K562 (cell line): ENCODE data around the gene CREBL2. TPM values are rescaled to one million over a fixed set of nuclear protein-coding genes. Genes with fewer than 3 reads are reported as not detected.

Experiments
- ARID3B ChIP-seq: fragments of 250-450 bp; sonication (Bioruptor Pico); IDR thresholded peaks from 2 replicates; pipeline ENCODE4 v1.4.0; 2020; ENCODE audit warnings: borderline replicate concordance
- BHLHE40 ChIP-seq: IDR thresholded peaks from 2 replicates; pipeline ENCODE4 v1.6.1; 2011; ENCODE audit warnings: low read length, improper control_type of control experiment
- BRD9 ChIP-seq: fragments of 450-650 bp; IDR thresholded peaks from 2 replicates; pipeline ENCODE4 v1.6.1; 2018; ENCODE audit warnings: low read depth; ENCODE audit not compliant: partially characterized antibody
- FOSL1 ChIP-seq: fragments of 200-800 bp; sonication (Bioruptor generic); conservative IDR thresholded peaks from 2 replicates; pipeline ENCODE4 v1.6.1; 2016; ENCODE audit warnings: missing genetic modification characterization, missing compliant biosample characterization
- HDAC1 ChIP-seq, 2 experiments: fragments of 450-650 bp; IDR thresholded peaks; 2 replicates each; pipeline ENCODE4 v1.6.1; 2016 to 2017; ENCODE audit warnings: inconsistent platforms in 1 of 2, mild to moderate bottlenecking in 1 of 2, moderate library complexity in 1 of 2
- HEY1 ChIP-seq: fragments of 250-450 bp; sonication (Bioruptor Pico); IDR thresholded peaks from 2 replicates; pipeline ENCODE4 v1.5.0; 2020; ENCODE audit warnings: mild to moderate bottlenecking, moderate library complexity, borderline replicate concordance
- IRF1 ChIP-seq: sonication (generic); formaldehyde crosslinking; IDR thresholded peaks from 2 replicates; pipeline ENCODE4 v1.8.0; 2022; ENCODE audit warnings: missing genetic modification reagents, mild to moderate bottlenecking, borderline replicate concordance
- KDM5B ChIP-seq: fragments of 200-600 bp; sonication (generic); IDR thresholded peaks from 2 replicates; pipeline ENCODE4 v1.6.1; 2012; ENCODE audit warnings: low read depth, mild to moderate bottlenecking, moderate library complexity, low read length, control low read depth, inconsistent platforms; ENCODE audit not compliant: insufficient replicate concordance
- PHF8 ChIP-seq: fragments of 200-600 bp; sonication (generic); IDR thresholded peaks from 2 replicates; pipeline ENCODE4 v1.6.1; 2012; ENCODE audit warnings: mixed run types, mild to moderate bottlenecking, inconsistent platforms, low read length, moderate library complexity, borderline replicate concordance
- RAD51 ChIP-seq: fragments of 450-650 bp; IDR thresholded peaks from 2 replicates; pipeline ENCODE4 v1.7.1; 2016; ENCODE audit warnings: low read depth, mild to moderate bottlenecking, borderline replicate concordance
- SIN3B ChIP-seq: fragments of 450-650 bp; IDR thresholded peaks from 2 replicates; pipeline ENCODE4 v1.6.1; 2017; ENCODE audit warnings: low read depth, mild to moderate bottlenecking, moderate library complexity
- SP1 ChIP-seq: sonication (generic); formaldehyde crosslinking; IDR thresholded peaks from 2 replicates; pipeline ENCODE4 v1.8.1; 2022; ENCODE audit warnings: mild to moderate bottlenecking, missing genetic modification reagents
- TBP ChIP-seq: optimal IDR thresholded peaks from 2 replicates; pipeline ENCODE3; 2011; ENCODE audit warnings: low read depth, low read length, improper control_type of control experiment
- TCF7 ChIP-seq: sonication (generic); IDR thresholded peaks from 2 replicates; pipeline ENCODE4 v1.6.1; 2016; ENCODE audit warnings: antibody characterized with exemption, borderline replicate concordance
- ZEB2 ChIP-seq: fragments of 450-650 bp; IDR thresholded peaks from 2 replicates; pipeline ENCODE4 v1.6.1; 2016
- ZNF197 ChIP-seq: fragments of 200-800 bp; sonication (Bioruptor generic); IDR thresholded peaks from 2 replicates; pipeline ENCODE4 v1.6.1; 2016; ENCODE audit warnings: low read depth, missing genetic modification characterization, missing compliant biosample characterization
- ZNF639 ChIP-seq, 2 experiments: fragments of 200-800 bp in 1 of 2; sonication (Bioruptor generic) in 1 of 2; sonication (generic) in 1 of 2; formaldehyde crosslinking in 1 of 2; IDR thresholded peaks in 1 of 2; conservative IDR thresholded peaks in 1 of 2; 2 replicates each; pipeline versions ENCODE4 v1.5.0 to v1.6.1; 2016 to 2020; ENCODE audit warnings: missing compliant biosample characterization in 1 of 2, missing genetic modification characterization in 1 of 2, missing genetic modification reagents in 1 of 2
- ZNF740 ChIP-seq, 3 experiments: fragments of 200-800 bp in 1 of 3; sonication (Bioruptor generic) in 1 of 3; sonication (generic) in 1 of 3; formaldehyde crosslinking in 1 of 3; IDR thresholded peaks; 2 replicates each; pipeline versions ENCODE4 v1.6.1 to v1.8.0; 2016 to 2022; ENCODE audit warnings: mild to moderate bottlenecking in 2 of 3, missing compliant biosample characterization in 2 of 3, missing genetic modification characterization in 2 of 3, missing genetic modification reagents in 1 of 3
- polyA plus RNA-seq, 8 experiments: library from polyadenylated mRNA; depleted of rRNA in 4 of 8; stranded (reverse) in 5 of 8; unstranded in 3 of 8; fragments of >200 nt; fragmentation: Nextera tagmentation in 2 of 8; fragmentation: Illumina TruSeq in 1 of 8; extraction: Ambion mirVana in 2 of 8; extraction: Trizol in 1 of 8; gene quantifications; 2 replicates each; pipeline versions ENCODE4 v1.2.1 to v1.2.3, GENCODE V29; 2011 to 2014; ENCODE audit warnings: inconsistent platforms in 1 of 8, missing spikeins in 1 of 8
- total RNA-seq, 7 experiments: library from RNA; depleted of rRNA in 6 of 7; stranded (reverse); fragments of >200 nt in 6 of 7; fragmentation: Illumina TruSeq in 2 of 7; extraction: Trizol in 2 of 7; gene quantifications; 2 replicates each; pipeline versions ENCODE4 v1.2.1 to v1.2.3, GENCODE V29; 2011 to 2021; ENCODE audit warnings: low replicate concordance in 1 of 7

CREBL2 gene
- total and polyA plus RNA-seq, 9 of the 15 experiments (the other 6 are each of a cell fraction or from before 2014, with no cell fraction given): 1.7 to 7.3 (median 5.2) TPM

DNA sequence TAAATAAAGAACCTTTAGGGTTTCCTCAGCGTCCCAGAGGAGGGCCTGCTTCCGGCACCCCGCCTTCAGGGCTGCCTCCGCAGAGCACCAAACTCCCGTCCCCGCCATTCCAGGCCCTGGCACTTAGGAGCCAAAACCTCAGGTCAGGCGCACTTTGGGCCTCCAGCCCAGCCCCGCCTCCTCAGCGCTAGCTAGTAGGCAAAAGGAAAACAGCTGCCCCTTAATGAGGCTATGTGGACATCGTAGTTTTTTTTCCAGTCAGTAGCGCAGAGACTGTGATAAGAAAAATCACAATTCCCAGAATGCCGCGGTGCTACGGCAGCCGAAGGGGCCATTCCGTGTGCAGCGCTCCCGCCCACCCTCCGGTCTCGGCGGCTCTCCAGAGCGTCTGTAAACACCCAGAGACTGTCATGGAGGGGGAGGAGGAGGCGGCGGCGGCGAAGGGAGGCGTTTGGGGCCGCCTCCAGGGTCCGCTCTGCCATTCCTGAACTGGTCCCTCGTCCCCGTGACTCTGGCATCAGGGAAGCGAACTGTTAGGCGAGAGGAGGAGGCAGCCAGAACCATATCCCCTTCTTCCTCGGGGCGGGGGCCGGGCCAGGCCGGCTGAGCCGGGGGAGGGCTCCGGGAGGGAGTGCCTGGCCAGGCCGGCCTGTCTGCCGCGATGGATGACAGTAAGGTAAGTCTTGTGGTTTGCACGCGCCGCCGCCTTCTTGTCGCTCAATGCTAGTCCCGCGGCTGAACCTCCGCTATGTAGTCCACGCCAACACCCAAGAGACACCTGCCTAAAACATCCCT lies at the start of gene CREBL2 (continued):
- peak; percentile 73 for TF ChIP-seq PHF8
- peak; percentile 34; the same call in 1 of the 2 replicates for TF ChIP-seq FOSL1 (tag)
- TF ChIP-seq ARID3B (CRISPR knock-in tag): no peak
- TF ChIP-seq ZNF740 (CRISPR knock-in tag; IDR thresholded peaks at IDR 0.05): no peak
- no peak for TF ChIP-seq ZNF740 (tag; IDR thresholded peaks at IDR 0.05)
- peak; percentile 64 for TF ChIP-seq KDM5B
- no peak for TF ChIP-seq IRF1 (CRISPR knock-in tag)
- peak; percentile 82 for TF ChIP-seq SP1 (CRISPR knock-in tag)
- peak; percentile 48; the same call in 1 of the 2 replicates for TF ChIP-seq SIN3B
- TF ChIP-seq TCF7: no peak
- no peak for TF ChIP-seq ZEB2
- TF ChIP-seq RAD51: peak; percentile 23; the same call in 1 of the 2 replicates
- TF ChIP-seq TBP: peak; percentile 57
- TF ChIP-seq HEY1: no peak
- TF ChIP-seq BHLHE40: 0 out of 2 replicates have a peak, but pooled peaks have one; percentile 11
- peak in 1 of 2 experiments; percentile 76; a peak in 2 of 4 replicates for TF ChIP-seq ZNF639 (CRISPR knock-in tag; conservative IDR thresholded peaks at IDR 0.05 in 1 of 2, IDR thresholded peaks at IDR 0.05 in 1 of 2)
- TF ChIP-seq HDAC1 (IDR thresholded peaks at IDR 0.05): peak in 1 of 2 experiments; percentile 59; a peak in 1 of 4 replicates
- TF ChIP-seq ZNF197 (CRISPR knock-in tag): peak; percentile 76; the same call in 1 of the 2 replicates
- no peak for TF ChIP-seq BRD9
